T47D (cell line): ENCODE data around the gene PPP1R1A.

ENCODE experiments used
- DNase-seq, 2 experiments: peaks; one replicate each; pipeline versions ENCODE4 v3.0.0 to v3.0.0-alpha.2; 2011 to 2012; ENCODE audit warnings: low read depth in 1 of 2, low spot score in 1 of 2
- JUND ChIP-seq: IDR thresholded peaks from 2 replicates; pipeline ENCODE4 v1.6.1; 2012; ENCODE audit warnings: low read depth
- in situ Hi-C: cut with HindIII; loops from 2 replicates; pipeline ENCODE4 v1.10.0; 2016; ENCODE audit warnings: low sequenced_read_pairs, low pct_unique_long_range_greater_than_20kb

PPP1R1A gene, protein sequence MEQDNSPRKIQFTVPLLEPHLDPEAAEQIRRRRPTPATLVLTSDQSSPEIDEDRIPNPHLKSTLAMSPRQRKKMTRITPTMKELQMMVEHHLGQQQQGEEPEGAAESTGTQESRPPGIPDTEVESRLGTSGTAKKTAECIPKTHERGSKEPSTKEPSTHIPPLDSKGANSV

DNA sequence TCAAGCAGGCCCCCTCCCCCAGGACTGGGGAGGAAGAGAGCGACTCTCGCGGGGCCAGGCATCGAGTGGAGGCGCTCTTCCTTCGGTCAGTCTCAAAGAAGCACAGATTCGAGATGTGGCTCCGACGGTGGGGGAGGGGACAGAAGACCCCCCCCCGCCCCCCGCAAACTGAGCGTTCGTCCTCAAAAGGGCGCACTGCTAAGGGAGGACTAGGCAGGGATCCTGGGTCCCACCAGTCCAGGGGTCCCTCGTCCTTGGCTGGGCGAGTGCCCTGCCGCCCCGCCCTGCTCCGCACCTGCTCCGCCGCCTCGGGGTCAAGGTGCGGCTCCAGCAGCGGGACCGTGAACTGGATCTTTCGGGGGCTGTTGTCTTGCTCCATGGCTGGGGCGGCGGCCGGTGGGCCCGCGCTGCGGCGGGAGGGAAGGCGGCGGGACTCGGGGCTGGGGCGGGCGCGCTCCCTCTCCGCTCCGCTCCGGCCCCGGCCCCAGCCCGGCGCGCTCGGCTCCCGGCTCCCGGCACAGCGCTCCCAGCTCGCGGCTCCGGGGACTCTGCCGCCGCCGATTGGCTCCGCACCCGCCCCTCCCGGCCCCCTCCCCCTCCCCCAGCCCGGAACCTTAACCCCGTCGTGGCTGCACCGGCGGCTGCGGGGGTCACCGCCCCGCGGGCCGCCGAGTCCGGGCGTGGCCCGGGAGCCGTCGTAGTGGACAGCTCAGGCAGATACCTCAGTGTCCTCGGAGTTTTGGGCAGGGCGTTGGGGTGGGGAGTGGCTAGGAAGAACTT is at the start of gene PPP1R1A:
PPP1R1A (minus strand) TSS at position 550 of the 780 bp plus-strand sequence; CDS start at position 379, 171 bp downstream.
- TF ChIP-seq JUND = no peak
- DNase-seq = peak in 1 of 2 experiments; percentile 65
- in situ Hi-C loops = no loop called here

DNA sequence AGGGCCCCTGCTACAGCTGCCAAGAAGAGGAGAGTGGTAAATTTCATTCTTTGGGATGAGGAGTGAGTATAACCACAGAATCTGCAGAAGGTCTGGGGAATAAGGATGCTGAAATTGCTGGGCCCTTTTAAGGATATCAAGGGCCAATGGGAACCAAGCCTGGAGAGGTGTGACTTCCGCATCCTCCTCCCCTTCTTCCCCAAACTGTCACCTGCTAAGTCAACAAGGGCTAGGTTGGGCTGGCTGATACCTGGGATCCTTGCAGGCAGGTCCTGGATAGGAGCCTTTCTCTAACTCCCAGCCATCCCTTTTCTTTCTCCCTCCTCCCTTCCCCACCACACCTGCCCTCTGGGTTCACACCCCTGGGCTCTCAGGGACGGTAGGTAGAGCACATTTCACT is 46.3 kb upstream of the PPP1R1A start, which contains the start of gene LACRT:
LACRT (minus strand) TSS at position 101 of the 400 bp plus-strand sequence; CDS start at position 47, 54 bp downstream.
- TF ChIP-seq JUND = no peak
- in situ Hi-C loops = no loop called here
- no peak for DNase-seq

DNA sequence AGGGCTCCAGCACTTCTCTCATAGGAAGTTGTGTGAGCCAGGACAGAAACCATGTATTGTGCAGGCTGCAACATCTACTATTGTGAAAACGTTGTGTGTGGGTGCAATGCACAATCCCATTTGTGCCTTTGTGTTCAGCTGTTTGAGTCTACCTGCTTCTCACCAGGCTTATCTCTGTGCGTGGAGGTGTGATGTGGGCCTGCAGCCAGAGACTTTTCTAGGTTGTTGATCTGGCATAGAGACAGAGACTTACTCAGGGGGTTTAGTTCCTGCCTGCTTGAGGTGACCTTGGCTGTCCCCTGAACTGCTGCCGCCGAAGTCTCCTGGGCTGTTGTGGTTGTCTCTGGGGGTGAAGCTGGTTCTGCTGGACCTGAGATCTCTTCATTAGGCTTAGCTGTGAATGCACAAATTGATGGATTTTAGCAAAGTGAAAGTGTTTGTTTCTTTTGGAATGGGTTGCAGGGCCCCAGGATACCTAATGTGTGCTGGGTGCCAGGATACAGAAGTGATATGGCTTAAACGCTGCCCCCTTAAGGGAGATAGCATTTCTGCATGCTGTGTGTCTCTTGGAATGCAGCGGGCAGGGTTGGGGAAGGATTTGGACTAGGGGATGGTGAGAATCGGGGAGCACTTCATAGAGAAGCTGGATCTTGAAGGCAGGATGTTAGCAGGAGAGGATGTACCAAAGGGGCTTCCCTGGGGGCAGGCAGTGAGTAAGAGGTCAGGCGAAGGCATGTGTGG is 43.7 kb upstream of the PPP1R1A start:
- DNase-seq = no peak
- no peak for TF ChIP-seq JUND
- in situ Hi-C loops = no loop called here

DNA sequence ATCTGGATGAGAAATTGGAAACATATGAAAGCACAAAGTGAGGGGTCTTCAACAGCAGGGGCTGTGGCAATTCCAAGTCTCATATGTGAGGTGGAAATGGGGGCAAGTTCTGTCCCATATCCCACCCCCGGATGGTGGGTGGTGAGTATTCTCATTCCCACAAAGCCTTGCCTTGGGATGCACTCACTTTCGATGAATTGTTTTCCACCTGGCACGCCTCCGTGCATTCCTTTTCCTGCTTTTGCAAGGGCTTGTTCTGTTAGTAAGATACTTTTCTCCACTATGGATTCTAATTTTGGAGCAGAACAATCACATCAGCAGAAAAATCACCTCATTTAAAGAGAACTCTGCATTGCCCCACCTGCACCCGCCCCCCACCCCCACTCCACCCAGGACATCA is 43.1 kb upstream of the PPP1R1A start:
- in situ Hi-C loops = no loop called here
- no peak for DNase-seq
- TF ChIP-seq JUND = no peak

DNA sequence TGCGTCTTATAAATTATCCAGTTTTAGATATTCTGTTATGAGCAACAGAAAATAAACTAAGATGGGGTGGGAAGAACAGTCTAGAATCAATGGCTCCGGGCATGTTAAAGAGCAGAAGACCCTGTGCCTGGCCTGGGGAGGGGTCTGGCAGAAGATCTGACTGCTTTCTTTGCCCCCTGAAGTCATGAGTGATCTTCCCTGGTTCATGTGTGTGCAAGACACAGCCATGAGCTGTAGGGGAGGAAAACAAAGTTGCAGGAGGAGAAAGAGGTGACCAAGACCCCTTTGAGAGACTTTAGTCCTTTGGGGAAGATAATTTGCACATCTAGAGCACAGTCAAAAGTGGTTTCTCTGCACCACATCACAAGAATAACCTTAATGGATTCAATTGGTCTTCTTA is 41.5 kb upstream of the PPP1R1A start:
- DNase-seq = no peak
- in situ Hi-C loops = no loop called here
- no peak for TF ChIP-seq JUND

DNA sequence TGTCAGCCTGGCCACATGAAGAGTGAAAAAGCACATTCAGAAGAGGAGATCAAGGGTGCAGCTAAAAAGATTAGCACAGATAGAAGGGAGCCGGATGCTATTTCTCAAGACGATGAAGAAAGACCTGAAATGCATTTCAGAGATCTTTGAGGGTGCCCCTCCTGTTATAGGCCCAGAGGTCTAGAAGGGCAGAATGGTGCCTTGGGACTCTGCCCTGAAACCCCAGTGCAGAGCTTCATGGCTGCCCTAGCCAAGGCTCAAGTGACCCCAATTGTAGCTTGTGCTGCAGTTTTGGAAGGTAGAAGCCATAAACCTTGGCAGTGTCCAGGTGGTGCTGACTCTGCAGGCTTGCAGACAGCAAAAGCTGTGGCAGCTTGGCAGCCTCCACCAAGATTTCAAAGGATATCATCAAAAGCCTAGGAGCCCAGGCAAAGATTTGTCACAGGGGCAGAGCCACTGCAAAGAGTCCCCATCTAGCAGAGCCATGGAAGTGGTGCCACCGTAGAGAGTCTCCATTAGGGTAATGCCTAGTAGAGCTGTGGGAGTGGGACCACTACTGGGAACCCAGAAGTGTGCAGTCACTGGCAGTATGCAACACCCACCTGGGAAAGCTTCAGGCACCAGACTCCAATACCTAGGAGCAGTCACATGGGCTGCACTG is 39.9 kb upstream of the PPP1R1A start:
- in situ Hi-C loops = no loop called here
- no peak for TF ChIP-seq JUND

DNA sequence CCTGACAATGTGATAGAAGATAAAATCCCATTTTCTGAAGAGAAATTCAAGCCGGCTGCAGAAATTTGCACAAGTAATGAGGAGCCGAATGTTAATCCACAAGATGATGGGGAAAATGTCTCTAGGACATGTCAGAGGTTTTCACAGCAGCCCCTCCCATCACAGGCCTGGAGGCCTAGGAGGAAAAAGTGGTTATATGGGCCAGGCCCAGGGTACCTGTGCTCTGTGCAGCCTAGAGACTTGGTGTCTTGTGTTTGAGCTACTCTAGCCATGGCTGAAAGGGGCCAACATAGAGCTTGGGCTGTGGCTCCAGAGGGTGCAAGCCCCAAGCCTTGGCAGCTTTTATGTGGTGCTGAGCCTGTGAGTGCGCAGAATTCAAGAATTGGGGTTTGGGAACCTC is 38.8 kb upstream of the PPP1R1A start:
- in situ Hi-C loops = no loop called here
- no peak for DNase-seq
- no peak for TF ChIP-seq JUND

More for the DNA sequence above, 39.9 kb upstream of the PPP1R1A start:
- no peak for DNase-seq

DNA sequence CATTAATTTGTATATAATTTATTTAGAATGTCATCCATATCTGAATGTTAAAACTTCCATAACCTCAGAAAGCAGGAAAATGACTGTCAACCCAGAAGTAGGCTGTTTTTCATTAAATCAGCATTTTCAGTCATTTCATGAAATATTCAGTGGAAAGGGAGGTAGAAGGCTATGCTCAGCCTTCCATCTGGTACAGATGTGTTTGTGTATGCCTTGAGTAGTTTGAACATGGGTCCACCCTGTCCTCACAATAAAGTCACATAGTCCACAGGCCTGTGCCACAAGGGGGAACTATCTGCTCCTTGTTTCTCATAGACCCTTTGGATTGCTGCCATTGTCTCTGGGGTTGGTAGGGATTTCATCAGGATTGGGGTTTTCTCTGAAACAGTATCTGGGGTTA is 37.1 kb upstream of the PPP1R1A start:
- DNase-seq = no peak
- in situ Hi-C loops = no loop called here
- TF ChIP-seq JUND = no peak

DNA sequence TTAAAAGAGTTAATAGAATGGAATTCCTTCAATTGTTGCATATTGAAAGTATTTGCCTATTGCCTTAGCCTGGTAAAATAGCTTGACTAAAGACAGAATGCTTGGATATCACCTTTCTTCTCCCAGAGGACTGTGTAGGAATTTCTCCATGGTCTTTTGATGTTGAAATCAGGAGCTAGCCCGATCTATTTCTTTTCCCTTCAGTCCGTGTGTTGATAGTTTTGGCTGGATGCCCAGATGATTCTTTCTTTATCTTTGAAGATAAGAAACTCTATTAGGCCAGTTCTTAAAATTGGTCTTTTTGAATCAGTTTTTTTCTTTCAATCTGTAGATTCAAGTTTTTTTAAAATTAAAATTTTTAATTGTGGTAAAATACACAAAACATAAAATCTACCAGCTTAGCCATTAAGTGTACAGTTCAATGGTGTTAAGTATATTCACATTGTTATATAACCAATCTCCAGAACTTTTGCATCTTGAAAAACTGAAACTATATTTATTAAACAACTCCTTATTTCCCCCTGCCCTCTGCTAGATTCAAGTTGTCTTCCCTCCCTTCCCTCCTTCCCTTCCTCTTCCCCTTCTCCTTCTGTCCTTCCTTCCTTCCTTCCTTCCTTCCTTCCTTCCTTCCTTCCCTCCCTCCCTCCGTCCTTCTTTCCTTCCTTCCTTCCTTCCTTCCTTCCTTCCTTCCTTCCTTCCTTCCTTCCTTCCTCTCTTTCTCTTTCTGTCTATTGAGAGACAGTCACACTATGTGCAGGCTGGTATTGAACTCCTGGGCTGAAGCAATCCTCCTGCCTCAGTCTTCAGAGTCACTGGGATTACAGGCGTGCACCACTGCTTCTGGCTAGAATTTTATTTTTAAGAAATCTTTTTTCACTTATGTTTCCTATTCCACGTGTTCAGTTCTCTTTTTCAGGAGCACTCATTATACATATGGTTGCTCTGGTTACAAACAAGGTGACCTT is 36.1 kb upstream of the PPP1R1A start:
- no peak for TF ChIP-seq JUND
- in situ Hi-C loops = no loop called here
- no peak for DNase-seq

DNA sequence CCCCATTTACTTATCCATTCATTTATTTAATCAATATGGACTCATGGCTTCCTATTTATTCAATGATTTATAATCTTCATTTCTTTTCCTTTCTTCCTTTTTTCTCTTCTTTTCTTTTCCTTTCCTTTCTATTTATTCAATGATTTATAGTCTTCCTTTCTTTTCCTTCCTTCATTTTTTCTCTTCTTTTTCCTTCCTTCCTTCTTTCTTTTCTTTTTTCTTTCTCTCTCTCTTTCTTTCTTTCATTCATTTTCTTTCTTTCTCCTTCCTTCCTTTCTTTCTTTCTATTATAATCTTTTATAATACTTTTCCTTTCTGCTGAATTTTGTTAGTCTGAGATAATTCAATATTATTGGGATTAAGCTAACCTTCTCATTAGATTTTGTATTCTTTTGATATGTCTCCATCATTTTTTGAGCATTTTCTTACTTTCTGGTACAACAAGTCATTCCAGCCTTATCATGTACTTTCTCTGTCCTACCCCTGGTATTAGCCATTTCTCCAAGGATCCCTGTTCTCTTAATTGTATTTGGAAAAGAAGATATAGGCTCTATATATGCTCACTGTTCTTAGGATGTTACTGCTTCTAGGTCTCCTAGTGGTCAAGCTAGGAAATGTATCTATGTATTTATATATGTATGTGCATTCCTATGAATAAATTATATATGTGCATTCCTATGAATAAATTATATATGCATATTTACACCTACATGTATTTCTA is 34.2 kb upstream of the PPP1R1A start:
- DNase-seq = peak; percentile 26 to 46
- TF ChIP-seq JUND = no peak
- in situ Hi-C loops = no loop called here
